Peyer's patch (tissue), 4 donors: ENCODE measurements around the gene HNRNPUL1.

ENCODE experiments used
- POLR2A ChIP-seq, 2 donors: fragments of 450-650 bp; IDR thresholded peaks; one replicate each; pipeline ENCODE4 v1.5.1; 2017; ENCODE audit warnings: antibody characterized with exemption in 2 of 2, mild to moderate bottlenecking in 2 of 2, moderate library complexity in 2 of 2
- TF ChIP-seq, protein P1 (sequence below), 6 experiments: fragments of 450-650 bp in 4 of 6; fragments of 200-600 bp in 2 of 6; sonication (generic) in 1 of 6; IDR thresholded peaks; one replicate each; pipeline ENCODE4 v1.5.1; 2017 to 2019; ENCODE audit warnings: antibody characterized with exemption in 6 of 6, mild to moderate bottlenecking in 3 of 6, moderate library complexity in 1 of 6

DNA sequence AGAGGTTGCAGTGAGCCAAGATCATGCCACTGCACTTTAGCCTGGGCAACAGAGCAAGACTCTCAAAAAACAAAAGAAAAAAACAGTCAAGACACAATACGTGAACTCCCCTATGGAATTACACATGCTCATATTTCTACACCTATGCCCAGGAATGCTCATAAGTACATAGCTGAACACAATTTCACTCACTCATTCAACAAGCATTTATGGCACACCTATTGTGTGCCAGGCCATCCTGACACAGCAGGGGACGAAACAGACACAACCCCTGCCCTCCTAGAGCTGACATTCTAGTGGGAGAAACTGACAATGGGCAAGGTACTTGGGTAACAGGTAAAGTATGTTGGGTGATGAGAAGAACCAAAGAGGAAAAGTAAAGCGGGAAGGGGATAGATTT, 35.7 kb upstream of the HNRNPUL1 start:
- TF ChIP-seq, protein P1, sequence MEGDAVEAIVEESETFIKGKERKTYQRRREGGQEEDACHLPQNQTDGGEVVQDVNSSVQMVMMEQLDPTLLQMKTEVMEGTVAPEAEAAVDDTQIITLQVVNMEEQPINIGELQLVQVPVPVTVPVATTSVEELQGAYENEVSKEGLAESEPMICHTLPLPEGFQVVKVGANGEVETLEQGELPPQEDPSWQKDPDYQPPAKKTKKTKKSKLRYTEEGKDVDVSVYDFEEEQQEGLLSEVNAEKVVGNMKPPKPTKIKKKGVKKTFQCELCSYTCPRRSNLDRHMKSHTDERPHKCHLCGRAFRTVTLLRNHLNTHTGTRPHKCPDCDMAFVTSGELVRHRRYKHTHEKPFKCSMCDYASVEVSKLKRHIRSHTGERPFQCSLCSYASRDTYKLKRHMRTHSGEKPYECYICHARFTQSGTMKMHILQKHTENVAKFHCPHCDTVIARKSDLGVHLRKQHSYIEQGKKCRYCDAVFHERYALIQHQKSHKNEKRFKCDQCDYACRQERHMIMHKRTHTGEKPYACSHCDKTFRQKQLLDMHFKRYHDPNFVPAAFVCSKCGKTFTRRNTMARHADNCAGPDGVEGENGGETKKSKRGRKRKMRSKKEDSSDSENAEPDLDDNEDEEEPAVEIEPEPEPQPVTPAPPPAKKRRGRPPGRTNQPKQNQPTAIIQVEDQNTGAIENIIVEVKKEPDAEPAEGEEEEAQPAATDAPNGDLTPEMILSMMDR (IDR thresholded peaks at IDR 0.05): no peak
- TF ChIP-seq POLR2A (IDR thresholded peaks at IDR 0.05): no peak
